HEK293 (cell line): Measurements from ENCODE around the gene PTGDR2.

Experiments used
- CTCF ChIA-PET: fragments of 350-600 bp; formaldehyde crosslinking; extraction: SDS; loops from one replicate; lab custom pipeline; 2021; ENCODE audit warnings: antibody characterized with exemption; lab: Yijun Ruan, JAX
- POLR2A ChIA-PET: fragments of 300-600 bp; formaldehyde crosslinking; extraction: SDS; loops from one replicate; lab custom pipeline; 2020; ENCODE audit warnings: antibody characterized with exemption, inconsistent platforms; lab: Yijun Ruan, JAX
- H3K27ac ChIP-seq: fragments of 200-500 bp; sonication (Bioruptor generic); 2 replicates; pipeline ENCODE4 v1.5.1; 2014; ENCODE audit warnings: low read depth, low read length, control low read depth, inconsistent platforms; ENCODE audit errors: extremely low read depth
- H3K36me3 ChIP-seq, 2 experiments: fragments of 200-500 bp in 1 of 2; sonication (Bioruptor generic) in 1 of 2; 1 replicate in 1 of 2; 2 replicates in 1 of 2; pipeline ENCODE4 v1.5.1; 2014 to 2017; ENCODE audit warnings: inconsistent platforms in 2 of 2, low read length in 2 of 2; ENCODE audit not compliant: control insufficient read depth in 2 of 2, insufficient read depth in 1 of 2
- H3K4me1 ChIP-seq: fragments of 200-500 bp; sonication (Bioruptor generic); 2 replicates; pipeline ENCODE4 v1.5.1; 2014; ENCODE audit warnings: mild to moderate bottlenecking, low read length, inconsistent platforms; ENCODE audit not compliant: control insufficient read depth, insufficient read depth
- H3K4me3 ChIP-seq: 2 replicates; pipeline ENCODE4 v1.5.1; 2011; ENCODE audit warnings: low read depth, mild to moderate bottlenecking, control low read depth, low read length, moderate library complexity
- H3K9me3 ChIP-seq: fragments of 200-500 bp; sonication (Bioruptor generic); 2 replicates; pipeline ENCODE4 v1.5.1; 2014; ENCODE audit warnings: low read depth, low read length, inconsistent platforms; ENCODE audit not compliant: control insufficient read depth, insufficient read depth
- BCL11A ChIP-seq: fragments of 450-650 bp; formaldehyde crosslinking; IDR thresholded peaks from 2 replicates; pipeline ENCODE4 v1.5.1; 2016; ENCODE audit warnings: low read depth, missing biosample characterization, missing genetic modification characterization
- EGR2 ChIP-seq: fragments of 450-650 bp; formaldehyde crosslinking; IDR thresholded peaks from 2 replicates; pipeline ENCODE4 v1.5.1; 2016; ENCODE audit warnings: low read depth, missing biosample characterization, missing genetic modification characterization
- GLIS2 ChIP-seq: fragments of 450-650 bp; formaldehyde crosslinking; IDR thresholded peaks from 2 replicates; pipeline ENCODE4 v1.5.1; 2016; ENCODE audit warnings: missing biosample characterization, missing genetic modification characterization
- KLF10 ChIP-seq: fragments of 450-650 bp; IDR thresholded peaks from 2 replicates; pipeline ENCODE4 v1.5.1; 2018; ENCODE audit warnings: missing biosample characterization, mild to moderate bottlenecking, missing genetic modification characterization
- KLF7 ChIP-seq: fragments of 450-650 bp; formaldehyde crosslinking; IDR thresholded peaks from 2 replicates; pipeline ENCODE4 v1.5.1; 2016; ENCODE audit warnings: missing biosample characterization, missing genetic modification characterization, borderline replicate concordance
- KLF8 ChIP-seq: fragments of 450-650 bp; formaldehyde crosslinking; IDR thresholded peaks from 2 replicates; pipeline ENCODE4 v1.5.1; 2016; ENCODE audit warnings: missing biosample characterization, missing genetic modification characterization
- OVOL3 ChIP-seq: fragments of 450-650 bp; formaldehyde crosslinking; IDR thresholded peaks from 2 replicates; pipeline ENCODE4 v1.5.1; 2016; ENCODE audit warnings: missing biosample characterization, missing genetic modification characterization
- RBAK ChIP-seq: fragments of 450-650 bp; formaldehyde crosslinking; IDR thresholded peaks from 2 replicates; pipeline ENCODE4 v1.5.1; 2016; ENCODE audit warnings: missing biosample characterization, missing genetic modification characterization
- ZNF10 ChIP-seq: fragments of 450-650 bp; formaldehyde crosslinking; IDR thresholded peaks from 2 replicates; pipeline ENCODE4 v1.5.1; 2017; ENCODE audit warnings: missing biosample characterization, missing genetic modification characterization
- ZNF112 ChIP-seq: fragments of 450-650 bp; formaldehyde crosslinking; IDR thresholded peaks from 2 replicates; pipeline ENCODE4 v1.5.0; 2017; ENCODE audit warnings: missing biosample characterization, missing genetic modification characterization
- ZNF221 ChIP-seq: fragments of 450-650 bp; formaldehyde crosslinking; IDR thresholded peaks from 2 replicates; pipeline ENCODE4 v1.5.1; 2017; ENCODE audit warnings: missing biosample characterization, missing genetic modification characterization, borderline replicate concordance
- ZNF394 ChIP-seq: fragments of 450-650 bp; formaldehyde crosslinking; IDR thresholded peaks from 2 replicates; pipeline ENCODE4 v1.5.1; 2016; ENCODE audit warnings: missing biosample characterization, missing genetic modification characterization, mild to moderate bottlenecking, moderate library complexity, borderline replicate concordance
- ZNF629 ChIP-seq: fragments of 450-650 bp; formaldehyde crosslinking; IDR thresholded peaks from 2 replicates; pipeline ENCODE4 v1.5.1; 2017; ENCODE audit warnings: missing biosample characterization, missing genetic modification characterization
- ZNF658 ChIP-seq: fragments of 450-650 bp; formaldehyde crosslinking; IDR thresholded peaks from 2 replicates; pipeline ENCODE4; 2016; ENCODE audit warnings: missing biosample characterization, missing genetic modification characterization
- ZNF677 ChIP-seq: fragments of 450-650 bp; IDR thresholded peaks from 2 replicates; pipeline ENCODE4 v1.5.0; 2018; ENCODE audit warnings: missing biosample characterization, mild to moderate bottlenecking, missing genetic modification characterization, moderate library complexity
- ZNF701 ChIP-seq: fragments of 450-650 bp; formaldehyde crosslinking; IDR thresholded peaks from 2 replicates; pipeline ENCODE4 v1.5.1; 2016; ENCODE audit warnings: missing biosample characterization, missing genetic modification characterization
- ZNF747 ChIP-seq: fragments of 450-650 bp; formaldehyde crosslinking; IDR thresholded peaks from 2 replicates; pipeline ENCODE4 v1.5.1; 2016; ENCODE audit warnings: missing biosample characterization, missing genetic modification characterization
- ZSCAN16 ChIP-seq: fragments of 450-650 bp; formaldehyde crosslinking; IDR thresholded peaks from 2 replicates; pipeline ENCODE4 v1.5.1; 2016; ENCODE audit warnings: missing biosample characterization, missing genetic modification characterization
- TF ChIP-seq, protein P1 (sequence below): fragments of 450-650 bp; formaldehyde crosslinking; conservative IDR thresholded peaks from 2 replicates; pipeline ENCODE4 v1.5.1; 2016; ENCODE audit warnings: low read depth, missing biosample characterization, missing genetic modification characterization
- TF ChIP-seq, protein P2 (sequence below): fragments of 450-650 bp; formaldehyde crosslinking; IDR thresholded peaks from 2 replicates; pipeline ENCODE4 v1.5.1; 2016; ENCODE audit warnings: missing biosample characterization, missing genetic modification characterization

Gene PTGDR2

DNA sequence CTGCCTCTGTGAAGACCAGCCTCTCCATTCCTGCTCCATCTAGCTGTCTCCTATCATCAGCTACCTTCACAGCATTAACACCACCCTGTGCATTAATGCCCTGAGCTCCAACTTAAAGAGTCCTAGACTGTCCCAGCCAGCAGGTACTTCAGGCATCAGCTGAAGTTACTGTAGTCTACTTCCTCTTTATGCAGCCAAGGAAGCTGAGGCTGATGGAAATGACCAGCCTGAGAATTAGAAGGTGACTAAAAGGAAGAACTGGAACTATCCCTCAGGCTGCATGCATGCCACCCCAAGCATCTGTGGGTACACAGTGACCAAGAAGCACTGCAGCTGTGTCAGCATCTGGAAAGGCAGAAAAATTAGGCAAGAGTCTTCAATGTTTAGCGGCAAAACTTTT is 42.4 kb downstream of the PTGDR2 start (continued):
- TF ChIP-seq ZSCAN16 (tag by site-specific recombination) (no peak), ZNF658 (tag by site-specific recombination) (no peak), RBAK (no peak), ZNF112 (no peak), ZNF629 (tag by site-specific recombination) (no peak)
- TF ChIP-seq, protein P1, sequence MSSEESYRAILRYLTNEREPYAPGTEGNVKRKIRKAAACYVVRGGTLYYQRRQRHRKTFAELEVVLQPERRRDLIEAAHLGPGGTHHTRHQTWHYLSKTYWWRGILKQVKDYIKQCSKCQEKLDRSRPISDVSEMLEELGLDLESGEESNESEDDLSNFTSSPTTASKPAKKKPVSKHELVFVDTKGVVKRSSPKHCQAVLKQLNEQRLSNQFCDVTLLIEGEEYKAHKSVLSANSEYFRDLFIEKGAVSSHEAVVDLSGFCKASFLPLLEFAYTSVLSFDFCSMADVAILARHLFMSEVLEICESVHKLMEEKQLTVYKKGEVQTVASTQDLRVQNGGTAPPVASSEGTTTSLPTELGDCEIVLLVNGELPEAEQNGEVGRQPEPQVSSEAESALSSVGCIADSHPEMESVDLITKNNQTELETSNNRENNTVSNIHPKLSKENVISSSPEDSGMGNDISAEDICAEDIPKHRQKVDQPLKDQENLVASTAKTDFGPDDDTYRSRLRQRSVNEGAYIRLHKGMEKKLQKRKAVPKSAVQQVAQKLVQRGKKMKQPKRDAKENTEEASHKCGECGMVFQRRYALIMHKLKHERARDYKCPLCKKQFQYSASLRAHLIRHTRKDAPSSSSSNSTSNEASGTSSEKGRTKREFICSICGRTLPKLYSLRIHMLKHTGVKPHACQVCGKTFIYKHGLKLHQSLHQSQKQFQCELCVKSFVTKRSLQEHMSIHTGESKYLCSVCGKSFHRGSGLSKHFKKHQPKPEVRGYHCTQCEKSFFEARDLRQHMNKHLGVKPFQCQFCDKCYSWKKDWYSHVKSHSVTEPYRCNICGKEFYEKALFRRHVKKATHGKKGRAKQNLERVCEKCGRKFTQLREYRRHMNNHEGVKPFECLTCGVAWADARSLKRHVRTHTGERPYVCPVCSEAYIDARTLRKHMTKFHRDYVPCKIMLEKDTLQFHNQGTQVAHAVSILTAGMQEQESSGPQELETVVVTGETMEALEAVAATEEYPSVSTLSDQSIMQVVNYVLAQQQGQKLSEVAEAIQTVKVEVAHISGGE (tag by site-specific recombination), result no peak

DNA sequence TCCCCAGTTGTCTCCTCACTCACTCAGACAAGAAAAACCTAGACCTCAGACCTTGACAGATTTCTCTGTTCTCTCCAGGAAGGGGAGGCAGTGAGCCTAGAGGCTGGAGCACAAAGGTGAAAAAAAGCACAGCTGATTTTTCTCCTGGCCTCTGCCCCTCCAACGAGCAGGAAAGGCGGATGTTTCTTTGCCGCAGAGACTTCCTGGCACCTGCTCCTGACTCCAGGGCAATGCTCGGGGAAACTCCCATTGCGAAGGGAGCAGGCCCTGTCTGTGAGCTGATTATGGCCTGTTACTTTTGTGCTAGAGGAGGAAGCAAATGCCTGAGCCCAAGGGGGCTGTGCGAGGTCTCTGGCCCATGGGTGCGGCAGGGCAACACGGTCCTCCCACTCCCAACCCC is 45.2 kb downstream of the PTGDR2 start:
- Histone ChIP-seq H3K9me3 (no peaks in the 10 kb centered on the region), H3K4me3 (no peak overlapping the region), H3K4me1 (no peaks in the 10 kb centered on the region), H3K36me3 (no peaks in the 10 kb centered on the region), H3K27ac (no peak overlapping the region)
- TF ChIP-seq KLF7 (tag by site-specific recombination), result no peak
- TF ChIP-seq KLF8 (tag by site-specific recombination), result no peak
- TF ChIP-seq, protein P1 (tag by site-specific recombination), result no peak
- TF ChIP-seq ZNF221 (tag by site-specific recombination), result no peak
- no peak for TF ChIP-seq ZNF10 (tag by site-specific recombination)
- no peak for TF ChIP-seq ZNF701
- TF ChIP-seq EGR2 (tag by site-specific recombination), result no peak
- TF ChIP-seq ZNF677 (tag by site-specific recombination), result no peak
- no peak for TF ChIP-seq ZNF394 (tag by site-specific recombination)
- TF ChIP-seq, protein P2, sequence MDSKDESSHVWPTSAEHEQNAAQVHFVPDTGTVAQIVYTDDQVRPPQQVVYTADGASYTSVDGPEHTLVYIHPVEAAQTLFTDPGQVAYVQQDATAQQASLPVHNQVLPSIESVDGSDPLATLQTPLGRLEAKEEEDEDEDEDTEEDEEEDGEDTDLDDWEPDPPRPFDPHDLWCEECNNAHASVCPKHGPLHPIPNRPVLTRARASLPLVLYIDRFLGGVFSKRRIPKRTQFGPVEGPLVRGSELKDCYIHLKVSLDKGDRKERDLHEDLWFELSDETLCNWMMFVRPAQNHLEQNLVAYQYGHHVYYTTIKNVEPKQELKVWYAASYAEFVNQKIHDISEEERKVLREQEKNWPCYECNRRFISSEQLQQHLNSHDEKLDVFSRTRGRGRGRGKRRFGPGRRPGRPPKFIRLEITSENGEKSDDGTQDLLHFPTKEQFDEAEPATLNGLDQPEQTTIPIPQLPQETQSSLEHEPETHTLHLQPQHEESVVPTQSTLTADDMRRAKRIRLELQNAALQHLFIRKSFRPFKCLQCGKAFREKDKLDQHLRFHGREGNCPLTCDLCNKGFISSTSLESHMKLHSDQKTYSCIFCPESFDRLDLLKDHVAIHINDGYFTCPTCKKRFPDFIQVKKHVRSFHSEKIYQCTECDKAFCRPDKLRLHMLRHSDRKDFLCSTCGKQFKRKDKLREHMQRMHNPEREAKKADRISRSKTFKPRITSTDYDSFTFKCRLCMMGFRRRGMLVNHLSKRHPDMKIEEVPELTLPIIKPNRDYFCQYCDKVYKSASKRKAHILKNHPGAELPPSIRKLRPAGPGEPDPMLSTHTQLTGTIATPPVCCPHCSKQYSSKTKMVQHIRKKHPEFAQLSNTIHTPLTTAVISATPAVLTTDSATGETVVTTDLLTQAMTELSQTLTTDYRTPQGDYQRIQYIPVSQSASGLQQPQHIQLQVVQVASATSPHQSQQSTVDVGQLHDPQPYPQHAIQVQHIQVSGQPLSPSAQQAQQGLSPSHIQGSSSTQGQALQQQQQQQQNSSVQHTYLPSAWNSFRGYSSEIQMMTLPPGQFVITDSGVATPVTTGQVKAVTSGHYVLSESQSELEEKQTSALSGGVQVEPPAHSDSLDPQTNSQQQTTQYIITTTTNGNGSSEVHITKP (tag by site-specific recombination), result no peak
- TF ChIP-seq BCL11A, result no peak
- TF ChIP-seq KLF10 (tag by site-specific recombination), result no peak
- TF ChIP-seq OVOL3, result no peak
- no peak for TF ChIP-seq GLIS2 (tag by site-specific recombination)
- TF ChIP-seq ZNF747 (tag by site-specific recombination), result no peak
- POLR2A ChIA-PET, result no interaction called here
- CTCF ChIA-PET, result interaction anchor here (0.7 kb wide), 1 partner anchor 31 kb away, joined by 3 read pairs; no protein-coding TSS in a partner anchor
